C4-2B (cell line): ENCODE measurements around the gene B4GALNT2.

Source experiments
- ZFX ChIP-seq: fragments of 450-650 bp; IDR thresholded peaks from 2 replicates; pipeline ENCODE4 v1.6.1; 2017
- TF ChIP-seq, protein P1 (sequence below): fragments of 450-650 bp; conservative IDR thresholded peaks from 2 replicates; pipeline ENCODE4 v1.5.1; 2017; ENCODE audit warnings: mild to moderate bottlenecking

GRCh38 chr17:49086649-49087048, 45.9 kb upstream of the B4GALNT2 start:
- TF ChIP-seq, protein P1, sequence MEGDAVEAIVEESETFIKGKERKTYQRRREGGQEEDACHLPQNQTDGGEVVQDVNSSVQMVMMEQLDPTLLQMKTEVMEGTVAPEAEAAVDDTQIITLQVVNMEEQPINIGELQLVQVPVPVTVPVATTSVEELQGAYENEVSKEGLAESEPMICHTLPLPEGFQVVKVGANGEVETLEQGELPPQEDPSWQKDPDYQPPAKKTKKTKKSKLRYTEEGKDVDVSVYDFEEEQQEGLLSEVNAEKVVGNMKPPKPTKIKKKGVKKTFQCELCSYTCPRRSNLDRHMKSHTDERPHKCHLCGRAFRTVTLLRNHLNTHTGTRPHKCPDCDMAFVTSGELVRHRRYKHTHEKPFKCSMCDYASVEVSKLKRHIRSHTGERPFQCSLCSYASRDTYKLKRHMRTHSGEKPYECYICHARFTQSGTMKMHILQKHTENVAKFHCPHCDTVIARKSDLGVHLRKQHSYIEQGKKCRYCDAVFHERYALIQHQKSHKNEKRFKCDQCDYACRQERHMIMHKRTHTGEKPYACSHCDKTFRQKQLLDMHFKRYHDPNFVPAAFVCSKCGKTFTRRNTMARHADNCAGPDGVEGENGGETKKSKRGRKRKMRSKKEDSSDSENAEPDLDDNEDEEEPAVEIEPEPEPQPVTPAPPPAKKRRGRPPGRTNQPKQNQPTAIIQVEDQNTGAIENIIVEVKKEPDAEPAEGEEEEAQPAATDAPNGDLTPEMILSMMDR, result no peak
- TF ChIP-seq ZFX, result no peak
